Hepatocyte (in vitro differentiated cells): ENCODE measurements around the gene GAL3ST2. TPM values are rescaled to one million over a fixed set of nuclear protein-coding genes. Genes with fewer than 3 reads are reported as not detected.

ENCODE experiments used
- DNase-seq: peaks from one replicate; pipeline ENCODE4 v3.0.0-alpha.2; 2016; ENCODE audit warnings: low spot score
- H2AFZ ChIP-seq: fragments of 200-600 bp; sonication (generic); 2 replicates; pipeline ENCODE4 v1.6.0; 2016; ENCODE audit warnings: antibody characterized with exemption, mild to moderate bottlenecking
- H3K27ac ChIP-seq: fragments of 200-600 bp; sonication (generic); 2 replicates; pipeline ENCODE4 v1.5.1; 2016; ENCODE audit warnings: mild to moderate bottlenecking
- H3K27me3 ChIP-seq: fragments of 200-600 bp; sonication (generic); 2 replicates; pipeline ENCODE4 v1.6.1; 2016
- H3K36me3 ChIP-seq: fragments of 200-600 bp; sonication (generic); replicated peaks from 2 replicates; pipeline ENCODE4 v1.5.1; 2016; ENCODE audit warnings: low read depth; ENCODE audit not compliant: insufficient read depth
- H3K4me1 ChIP-seq: fragments of 200-600 bp; sonication (generic); 2 replicates; pipeline ENCODE4 v1.5.1; 2016; ENCODE audit warnings: mild to moderate bottlenecking, moderate library complexity; ENCODE audit not compliant: insufficient read depth
- H3K4me2 ChIP-seq: fragments of 200-600 bp; sonication (generic); 2 replicates; pipeline ENCODE4 v1.6.0; 2016
- H3K4me3 ChIP-seq: fragments of 200-600 bp; sonication (generic); 2 replicates; pipeline ENCODE4 v1.5.1; 2016; ENCODE audit warnings: mild to moderate bottlenecking
- H3K79me2 ChIP-seq: fragments of 200-600 bp; sonication (generic); 2 replicates; pipeline ENCODE4 v1.6.0; 2017; ENCODE audit warnings: mild to moderate bottlenecking
- H3K9me2 ChIP-seq: fragments of 200-600 bp; sonication (generic); replicated peaks from 2 replicates; pipeline ENCODE4 v1.6.0; 2017; ENCODE audit warnings: mild to moderate bottlenecking; ENCODE audit not compliant: insufficient read depth
- H3K9me3 ChIP-seq: fragments of 200-600 bp; sonication (generic); 2 replicates; pipeline ENCODE4 v1.5.1; 2016; ENCODE audit warnings: low read depth, mild to moderate bottlenecking
- H4K20me1 ChIP-seq: fragments of 200-600 bp; sonication (generic); 2 replicates; pipeline ENCODE4 v1.6.0; 2016; ENCODE audit warnings: mild to moderate bottlenecking; ENCODE audit not compliant: insufficient read depth, poor library complexity, severe bottlenecking
- CTCF ChIP-seq: fragments of 200-600 bp; sonication (generic); IDR thresholded peaks from 2 replicates; pipeline ENCODE4 v1.5.1; 2016; ENCODE audit warnings: antibody characterized with exemption, mild to moderate bottlenecking; ENCODE audit not compliant: poor library complexity
- EZH2 ChIP-seq: fragments of 200-600 bp; sonication (generic); IDR thresholded peaks from 2 replicates; pipeline ENCODE4 v1.6.1; 2016; ENCODE audit warnings: antibody characterized with exemption, mild to moderate bottlenecking, borderline replicate concordance
- EZH2phosphoT487 ChIP-seq: fragments of 200-600 bp; sonication (generic); IDR thresholded peaks from one replicate; pipeline ENCODE4 v1.6.1; 2018; ENCODE audit warnings: antibody characterized with exemption, mild to moderate bottlenecking, low read depth, moderate library complexity; ENCODE audit not compliant: unreplicated experiment, severe bottlenecking
- WGBS: methylation state at CpG from one replicate; pipeline ENCODE4 v1.1.6; 2016; ENCODE audit warnings: low lambda C conversion rate; ENCODE audit errors: missing lambda C conversion rate; 5-methylcytosine and 5-hydroxymethylcytosine counted together
- polyA plus RNA-seq: library from polyadenylated mRNA; unstranded; fragments of >200 nt; fragmentation: Nextera tagmentation; extraction: Ambion mirVana; gene quantifications from 2 replicates; pipeline ENCODE4 v1.2.1, GENCODE V29; 2016
- total RNA-seq: library from RNA; depleted of rRNA; stranded (reverse); fragments of >200 nt; gene quantifications from 2 replicates; pipeline ENCODE4 v1.2.3, GENCODE V29; 2014

GAL3ST2 gene
- total and polyA plus RNA-seq, 2 experiments from 2014 or later = 0.53 TPM; not detected in 1

- 96% methylated on average over 5 of the region's 5 CpGs for WGBS
- Histone ChIP-seq H3K27ac (no peak overlapping the region), H3K4me1 (no peaks in the 10 kb centered on the region), H3K4me2 (no peak overlapping the region), H3K79me2 (no peaks in the 10 kb centered on the region), H3K4me3 (no peak overlapping the region), H3K9me2 (no peaks in the 10 kb centered on the region), H4K20me1 (no peaks in the 10 kb centered on the region), H3K36me3 (no peaks in the 10 kb centered on the region), H3K27me3 (no peaks in the 10 kb centered on the region), H3K9me3 (no peaks in the 10 kb centered on the region), H2AFZ (no peak overlapping the region)
- no peak for DNase-seq
- no peak for TF ChIP-seq CTCF
- TF ChIP-seq EZH2 = no peak
- TF ChIP-seq EZH2phosphoT487 = no peak
These were observed 16.8 kb downstream of the GAL3ST2 start for GRCh38 chr2:241793385-241793784.

- no peak for TF ChIP-seq EZH2
- TF ChIP-seq EZH2phosphoT487 = no peak
- no peak for TF ChIP-seq CTCF
- H3K79me2 ChIP-seq = no peaks in the 10 kb centered on the region
- no peak overlapping the region for H3K27ac ChIP-seq
- H3K4me1 ChIP-seq = no peaks in the 10 kb centered on the region
- H3K4me3 ChIP-seq = no peak overlapping the region
- DNase-seq = no peak
- H3K36me3 ChIP-seq = no peaks in the 10 kb centered on the region
- no peak overlapping the region for H2AFZ ChIP-seq
- WGBS = 94% methylated on average over 10 of the region's 10 CpGs
- H3K9me3 ChIP-seq = no peaks in the 10 kb centered on the region
- no peaks in the 10 kb centered on the region for H4K20me1 ChIP-seq
- no peaks in the 10 kb centered on the region for H3K27me3 ChIP-seq
- no peak overlapping the region for H3K4me2 ChIP-seq
- no peaks in the 10 kb centered on the region for H3K9me2 ChIP-seq
These were observed 17.7 kb downstream of the GAL3ST2 start for GRCh38 chr2:241794250-241794823.

- Histone ChIP-seq H3K27ac (no peak overlapping the region), H3K4me3 (no peak overlapping the region), H3K9me2 (no peaks in the 10 kb centered on the region), H3K79me2 (no peaks in the 10 kb centered on the region), H3K4me1 (no peaks in the 10 kb centered on the region), H4K20me1 (no peaks in the 10 kb centered on the region), H2AFZ (no peak overlapping the region), H3K36me3 (no peaks in the 10 kb centered on the region), H3K4me2 (no peak overlapping the region), H3K9me3 (no peaks in the 10 kb centered on the region), H3K27me3 (no peaks in the 10 kb centered on the region)
- 77% methylated on average over 29 of the region's 31 CpGs for WGBS
- TF ChIP-seq EZH2 = no peak
- peak; percentile 11 for DNase-seq
These were observed 18.7 kb downstream of the GAL3ST2 start for GRCh38 chr2:241795021-241795999.

- no peaks in the 10 kb centered on the region for H3K27me3 ChIP-seq
- H3K9me3 ChIP-seq = no peaks in the 10 kb centered on the region
- no peak for DNase-seq
- H3K4me1 ChIP-seq = no peaks in the 10 kb centered on the region
- no peak for TF ChIP-seq EZH2
- H3K27ac ChIP-seq = no peak overlapping the region
- no peaks in the 10 kb centered on the region for H3K36me3 ChIP-seq
- H3K79me2 ChIP-seq = no peaks in the 10 kb centered on the region
- no peaks in the 10 kb centered on the region for H3K9me2 ChIP-seq
- 96% methylated on average over 13 of the region's 13 CpGs for WGBS
- no peak overlapping the region for H3K4me2 ChIP-seq
- H3K4me3 ChIP-seq = no peak overlapping the region
- H2AFZ ChIP-seq = no peak overlapping the region
- H4K20me1 ChIP-seq = no peaks in the 10 kb centered on the region
These were observed 19.6 kb downstream of the GAL3ST2 start for GRCh38 chr2:241796209-241796608.
